Spleen (tissue), 11 donors: Measurements from ENCODE around the gene SLC9C2. TPM values are rescaled to one million over a fixed set of nuclear protein-coding genes. Genes with fewer than 3 reads are reported as not detected.
"Not testable (repeated sequence)": the region's sequence is repeated elsewhere in the genome, so short reads cannot be mapped to it uniquely, and the experiment has no call there.

Experiments used
- DNase-seq: peaks from one replicate; pipeline ENCODE4 v3.0.0-alpha.2; 2020
- H3K27ac ChIP-seq, 8 donors: fragments of 200-600 bp; sonication (generic) in 7 of 8; 1 replicate in 4 of 8; 2 replicates in 4 of 8; pipeline versions ENCODE4 v1.5.0 to v1.8.0; 2016 to 2021; ENCODE audit warnings: inconsistent platforms in 4 of 8, mild to moderate bottlenecking in 4 of 8, moderate library complexity in 1 of 8
- H3K27me3 ChIP-seq, 7 donors: fragments of 200-600 bp; sonication (generic) in 6 of 7; replicated peaks in 1 of 7; 1 replicate in 4 of 7; 2 replicates in 3 of 7; pipeline versions ENCODE4 v1.5.0 to v1.8.0; 2016 to 2021; ENCODE audit warnings: inconsistent platforms in 3 of 7, mild to moderate bottlenecking in 1 of 7
- H3K36me3 ChIP-seq, 6 donors: fragments of 200-600 bp; sonication (generic) in 5 of 6; 1 replicate in 4 of 6; 2 replicates in 2 of 6; pipeline versions ENCODE4 v1.5.0 to v1.8.0; 2016 to 2021; ENCODE audit warnings: inconsistent platforms in 2 of 6
- H3K4me1 ChIP-seq, 6 donors: fragments of 200-600 bp; sonication (generic) in 5 of 6; 1 replicate in 3 of 6; 2 replicates in 3 of 6; pipeline versions ENCODE4 v1.5.0 to v1.8.0; 2016 to 2021; ENCODE audit warnings: inconsistent platforms in 3 of 6
- H3K4me3 ChIP-seq, 8 donors: fragments of 200-600 bp; sonication (generic) in 7 of 8; 1 replicate in 4 of 8; 2 replicates in 4 of 8; pipeline versions ENCODE4 v1.5.0 to v1.8.0; 2016 to 2021; ENCODE audit warnings: inconsistent platforms in 4 of 8, mild to moderate bottlenecking in 4 of 8, moderate library complexity in 2 of 8
- H3K9me3 ChIP-seq, 8 donors: fragments of 200-600 bp; sonication (generic) in 7 of 8; 1 replicate in 4 of 8; 2 replicates in 4 of 8; pipeline versions ENCODE4 v1.5.0 to v1.8.0; 2016 to 2021; ENCODE audit warnings: inconsistent platforms in 4 of 8
- POLR2A ChIP-seq, 3 donors: fragments of 450-650 bp; IDR thresholded peaks; one replicate each; pipeline ENCODE4 v1.5.1; 2017; ENCODE audit warnings: antibody characterized with exemption in 3 of 3, mild to moderate bottlenecking in 1 of 3
- POLR2AphosphoS5 ChIP-seq, 3 donors: sonication (generic); formaldehyde crosslinking; IDR thresholded peaks; one replicate each; pipeline ENCODE4 v1.5.1; 2017; ENCODE audit warnings: antibody characterized with exemption in 3 of 3
- WGBS, 5 donors: extraction: QIAGEN DNeasy Blood & Tissue Kit in 3 of 5; methylation state at CpG; one replicate each; pipeline versions ENCODE4 v1.1.5 to v1.1.7; 2013 to 2018; 5-methylcytosine and 5-hydroxymethylcytosine counted together
- intact Hi-C: fragments of 100-400 bp; cut with DNase I; formaldehyde crosslinking; loops from one replicate; pipeline ENCODE4 v1.15.0; 2023; ENCODE audit warnings: low total_unique reads
- polyA plus RNA-seq, 3 donors: library from polyadenylated mRNA; stranded (reverse); fragments of 200-250 nt; gene quantifications; one replicate each; pipeline ENCODE4 v1.2.1, GENCODE V29; 2013
- total RNA-seq, 7 donors: library from RNA; depleted of rRNA in 3 of 7; stranded (reverse); fragments of >200 nt in 3 of 7; fragmentation: NEBNext Ultra II Directional in 4 of 7; extraction: Animal tissue kit (Norgen Biotek cat#: 25700) in 4 of 7; gene quantifications; one replicate each; pipeline versions ENCODE4 v1.1.0 to v1.2.1, GENCODE V29; 2016 to 2021
- TF ChIP-seq, protein P1 (sequence below), 11 experiments: fragments of 200-600 bp in 7 of 11; fragments of 450-650 bp in 4 of 11; sonication (generic) in 4 of 11; IDR thresholded peaks in 8 of 11; conservative IDR thresholded peaks in 3 of 11; 1 replicate in 7 of 11; 2 replicates in 4 of 11; pipeline versions ENCODE4 v1.4.0 to v1.8.0; 2016 to 2021; ENCODE audit warnings: antibody characterized with exemption in 11 of 11, inconsistent platforms in 4 of 11, mild to moderate bottlenecking in 1 of 11
- donor health status: healthy with polysubstance abuse.
- donor health status: DM: no; HTN: no; CAD: no; lungs with moderate emphysema.
- donor health status: DM: no; HTN: no; CAD: no.
- donor health status: Bipolar disorder and iron deficiency.
- donor health status: healthy.
- donor health status: DM: no; HTN: no; CAD: no.
- donor health status: DM: yes; HTN: yes; CAD: no.

The SLC9C2 gene
- total and polyA plus RNA-seq, 10 donors: 0.03 to 2.0 (median 0.82) TPM; not detected in 1

DNA sequence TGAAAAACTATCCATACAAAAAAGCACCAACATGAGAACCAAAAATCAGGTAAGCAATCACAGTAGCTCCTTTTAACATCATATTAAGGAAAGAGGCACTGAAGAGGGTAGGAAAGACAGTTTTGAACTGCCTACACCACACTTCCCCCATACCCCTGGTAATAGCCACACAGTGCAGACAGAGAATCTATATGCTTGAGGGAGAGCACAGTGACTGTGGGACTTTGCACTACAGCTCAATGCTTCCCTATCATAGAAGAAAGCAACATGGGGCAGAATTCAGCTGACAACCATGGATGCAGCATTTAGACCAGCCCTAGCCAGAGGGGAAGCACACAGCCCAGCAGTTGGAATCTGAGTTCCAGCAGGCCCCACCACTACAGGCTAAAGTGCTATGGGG lies 24.4 kb upstream of the SLC9C2 start:
- Histone ChIP-seq H3K27ac (no peak overlapping the region), H3K4me1 (no peaks in the 10 kb centered on the region), H3K27me3 (no peaks in the 10 kb centered on the region), H3K9me3 (peaks cover 0 to 15% (median 7%) of the 10 kb centered on the region in 8 donors), H3K4me3 (no peak overlapping the region), H3K36me3 (no peaks in the 10 kb centered on the region)
- DNase-seq: no peak
- TF ChIP-seq POLR2A (IDR thresholded peaks at IDR 0.05) (no peak), POLR2AphosphoS5 (IDR thresholded peaks at IDR 0.05) (no peak)
- intact Hi-C loops: no loop called here

DNA sequence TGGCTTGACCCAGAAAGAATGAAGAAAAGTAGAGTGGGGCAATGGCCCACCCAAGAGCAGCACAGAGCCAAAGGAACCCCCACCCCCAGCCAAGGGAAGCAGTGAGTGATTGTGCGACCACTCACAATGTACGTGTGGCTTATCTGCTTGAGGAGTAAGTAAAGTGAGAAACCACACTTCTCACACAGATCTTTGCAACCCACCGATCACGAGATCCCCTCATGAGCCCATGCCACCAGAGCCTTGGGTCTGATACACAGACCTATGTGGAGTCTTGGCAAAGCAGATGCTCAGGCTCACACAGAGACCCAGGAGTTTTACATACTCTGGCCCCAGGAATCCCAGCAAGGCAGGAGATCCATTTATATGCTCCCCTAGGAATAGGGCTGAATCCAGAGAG lies 14.0 kb upstream of the SLC9C2 start:
- H3K36me3 ChIP-seq: no peaks in the 10 kb centered on the region
- 69 to 85% (median 73%) methylated on average over 4 of the region's 4 CpGs for WGBS, 5 donors
- no peak for TF ChIP-seq POLR2AphosphoS5 (IDR thresholded peaks at IDR 0.05)
- TF ChIP-seq POLR2A (IDR thresholded peaks at IDR 0.05): no peak
- TF ChIP-seq, protein P1, sequence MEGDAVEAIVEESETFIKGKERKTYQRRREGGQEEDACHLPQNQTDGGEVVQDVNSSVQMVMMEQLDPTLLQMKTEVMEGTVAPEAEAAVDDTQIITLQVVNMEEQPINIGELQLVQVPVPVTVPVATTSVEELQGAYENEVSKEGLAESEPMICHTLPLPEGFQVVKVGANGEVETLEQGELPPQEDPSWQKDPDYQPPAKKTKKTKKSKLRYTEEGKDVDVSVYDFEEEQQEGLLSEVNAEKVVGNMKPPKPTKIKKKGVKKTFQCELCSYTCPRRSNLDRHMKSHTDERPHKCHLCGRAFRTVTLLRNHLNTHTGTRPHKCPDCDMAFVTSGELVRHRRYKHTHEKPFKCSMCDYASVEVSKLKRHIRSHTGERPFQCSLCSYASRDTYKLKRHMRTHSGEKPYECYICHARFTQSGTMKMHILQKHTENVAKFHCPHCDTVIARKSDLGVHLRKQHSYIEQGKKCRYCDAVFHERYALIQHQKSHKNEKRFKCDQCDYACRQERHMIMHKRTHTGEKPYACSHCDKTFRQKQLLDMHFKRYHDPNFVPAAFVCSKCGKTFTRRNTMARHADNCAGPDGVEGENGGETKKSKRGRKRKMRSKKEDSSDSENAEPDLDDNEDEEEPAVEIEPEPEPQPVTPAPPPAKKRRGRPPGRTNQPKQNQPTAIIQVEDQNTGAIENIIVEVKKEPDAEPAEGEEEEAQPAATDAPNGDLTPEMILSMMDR (IDR thresholded peaks at IDR 0.05 in 8 of 11, conservative IDR thresholded peaks at IDR 0.05 in 3 of 11): no peak
- no peaks in the 10 kb centered on the region for H3K27me3 ChIP-seq
- H3K4me1 ChIP-seq: no peaks in the 10 kb centered on the region
- H3K27ac ChIP-seq: no peak overlapping the region
- no peak for DNase-seq
- no peak overlapping the region for H3K4me3 ChIP-seq
- intact Hi-C loops: no loop called here
- H3K9me3 ChIP-seq: peaks cover 6 to 42% (median 34%) of the 10 kb centered on the region in 8 donors

DNA sequence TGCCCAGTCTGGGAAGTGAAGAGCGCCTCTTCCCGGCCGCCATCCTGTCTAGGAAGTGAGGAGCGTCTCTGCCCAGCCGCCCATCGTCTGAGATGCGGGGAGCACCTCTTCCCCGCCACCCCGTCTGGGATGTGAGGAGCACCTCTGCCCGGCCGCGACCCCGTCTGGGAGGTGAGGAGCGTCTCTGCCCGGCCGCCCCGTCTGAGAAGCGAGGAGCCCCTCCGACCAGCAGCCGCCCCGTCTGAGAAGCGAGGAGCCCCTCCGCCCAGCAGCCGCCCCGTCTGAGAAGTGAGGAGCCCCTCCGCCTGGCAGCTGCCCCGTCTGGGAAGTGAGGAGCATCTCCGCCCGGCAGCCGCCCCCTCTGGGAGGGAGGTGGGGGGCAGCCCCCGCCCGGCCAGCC lies 10.2 kb upstream of the SLC9C2 start:
- H3K27ac ChIP-seq, H3K27me3 ChIP-seq, H3K4me3 ChIP-seq, H3K4me1 ChIP-seq, intact Hi-C loops, H3K36me3 ChIP-seq, DNase-seq: not testable (repeated sequence)
- 90 to 97% (median 94%) methylated on average over 16 to 32 of the region's 32 CpGs for WGBS, 5 donors
- peaks cover 0 to 19% (median 10%) of the 10 kb centered on the region in 8 donors for H3K9me3 ChIP-seq

DNA sequence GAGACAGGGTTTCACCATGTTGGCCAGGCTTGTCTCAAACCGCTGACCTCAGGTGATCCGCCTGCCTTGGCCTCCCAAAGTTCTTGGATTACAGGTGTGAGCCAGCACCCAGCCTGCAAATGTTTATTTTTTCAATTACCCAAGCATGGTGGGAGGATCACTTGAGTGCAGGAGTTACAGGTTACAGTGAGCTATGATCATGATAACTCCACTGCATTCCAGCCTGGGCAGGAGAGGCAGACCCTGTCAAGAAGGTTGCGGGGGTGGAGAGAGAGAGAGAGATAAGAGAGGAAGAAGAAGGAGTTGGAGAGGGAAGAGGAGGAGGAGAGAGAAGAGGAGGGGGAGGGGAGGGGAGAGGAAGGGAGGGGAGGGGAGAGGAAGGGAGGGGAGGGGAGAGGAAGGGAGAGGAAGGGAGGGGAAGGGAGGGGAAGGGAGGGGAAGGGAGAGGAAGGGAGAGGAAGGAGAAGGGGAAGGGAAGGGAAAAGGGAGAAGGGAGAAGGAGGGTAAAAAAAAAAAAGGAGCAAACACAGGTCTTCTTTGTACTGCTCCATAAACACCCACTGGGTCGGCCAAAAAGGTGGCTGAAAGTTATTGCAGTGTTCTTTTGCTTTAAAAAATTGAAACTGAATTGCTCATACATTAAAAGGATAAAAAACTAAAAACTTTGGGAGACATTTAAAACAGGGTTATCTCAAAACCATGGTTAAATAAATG lies 5.8 kb upstream of the SLC9C2 start:
- H3K36me3 ChIP-seq: no peaks in the 10 kb centered on the region
- WGBS, 5 donors: 85 to 92% (median 91%) methylated on average over 4 of the region's 4 CpGs
- H3K9me3 ChIP-seq: peaks cover 0 to 8% (median 0%) of the 10 kb centered on the region in 8 donors
- H3K4me1 ChIP-seq: no peaks in the 10 kb centered on the region
- intact Hi-C loops: no loop called here
- TF ChIP-seq, protein P1 (IDR thresholded peaks at IDR 0.05 in 8 of 11, conservative IDR thresholded peaks at IDR 0.05 in 3 of 11): no peak
- no peak for TF ChIP-seq POLR2A (IDR thresholded peaks at IDR 0.05)
- no peak for DNase-seq
- no peak overlapping the region for H3K4me3 ChIP-seq
- H3K27me3 ChIP-seq: no peaks in the 10 kb centered on the region
- H3K27ac ChIP-seq: no peak overlapping the region

DNA sequence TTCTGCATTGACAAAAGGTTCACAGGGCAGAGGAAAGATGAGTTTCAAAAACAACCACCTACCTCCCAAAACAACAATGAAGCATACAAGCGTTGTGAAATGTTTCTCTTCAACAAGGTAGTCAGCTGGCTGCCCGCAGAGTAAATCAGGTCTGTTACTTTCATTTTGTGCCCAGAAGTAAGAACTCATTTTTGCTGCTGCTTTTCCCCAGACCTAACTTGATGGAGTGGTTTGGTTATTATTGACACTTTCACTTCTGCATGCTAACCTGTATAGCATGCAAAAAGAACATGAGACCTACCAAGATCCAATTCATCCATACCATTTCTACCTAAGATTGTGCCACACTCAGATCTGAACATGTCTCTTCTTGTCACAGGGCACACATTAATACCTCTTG lies 1.3 kb downstream of the SLC9C2 start:
- H3K27ac ChIP-seq: peak overlapping the region in 1 of 8 donors; percentile 10
- intact Hi-C loops: no loop called here
- no peaks in the 10 kb centered on the region for H3K36me3 ChIP-seq
- DNase-seq: no peak
- H3K9me3 ChIP-seq: peaks cover 0 to under 1% (median 0%) of the 10 kb centered on the region in 8 donors
- peak overlapping the region in 1 of 8 donors; percentile 11 for H3K4me3 ChIP-seq
- H3K27me3 ChIP-seq: no peaks in the 10 kb centered on the region
- peaks cover 0 to 18% (median 2%) of the 10 kb centered on the region in 6 donors for H3K4me1 ChIP-seq
- WGBS, 5 donors: 73 to 87% (median 76%) methylated on average over 2 of the region's 2 CpGs
- no peak for TF ChIP-seq POLR2AphosphoS5 (IDR thresholded peaks at IDR 0.05)
- TF ChIP-seq, protein P1 (IDR thresholded peaks at IDR 0.05 in 8 of 11, conservative IDR thresholded peaks at IDR 0.05 in 3 of 11): no peak
- TF ChIP-seq POLR2A (IDR thresholded peaks at IDR 0.05): no peak
